ENCODE data around the gene ZWILCH. TPM values are rescaled to one million over a fixed set of nuclear protein-coding genes. Genes with fewer than 3 reads are reported as not detected.

ZWILCH gene
- total RNA-seq, 1 experiment from 2014 or later: 50.2 TPM

DNA sequence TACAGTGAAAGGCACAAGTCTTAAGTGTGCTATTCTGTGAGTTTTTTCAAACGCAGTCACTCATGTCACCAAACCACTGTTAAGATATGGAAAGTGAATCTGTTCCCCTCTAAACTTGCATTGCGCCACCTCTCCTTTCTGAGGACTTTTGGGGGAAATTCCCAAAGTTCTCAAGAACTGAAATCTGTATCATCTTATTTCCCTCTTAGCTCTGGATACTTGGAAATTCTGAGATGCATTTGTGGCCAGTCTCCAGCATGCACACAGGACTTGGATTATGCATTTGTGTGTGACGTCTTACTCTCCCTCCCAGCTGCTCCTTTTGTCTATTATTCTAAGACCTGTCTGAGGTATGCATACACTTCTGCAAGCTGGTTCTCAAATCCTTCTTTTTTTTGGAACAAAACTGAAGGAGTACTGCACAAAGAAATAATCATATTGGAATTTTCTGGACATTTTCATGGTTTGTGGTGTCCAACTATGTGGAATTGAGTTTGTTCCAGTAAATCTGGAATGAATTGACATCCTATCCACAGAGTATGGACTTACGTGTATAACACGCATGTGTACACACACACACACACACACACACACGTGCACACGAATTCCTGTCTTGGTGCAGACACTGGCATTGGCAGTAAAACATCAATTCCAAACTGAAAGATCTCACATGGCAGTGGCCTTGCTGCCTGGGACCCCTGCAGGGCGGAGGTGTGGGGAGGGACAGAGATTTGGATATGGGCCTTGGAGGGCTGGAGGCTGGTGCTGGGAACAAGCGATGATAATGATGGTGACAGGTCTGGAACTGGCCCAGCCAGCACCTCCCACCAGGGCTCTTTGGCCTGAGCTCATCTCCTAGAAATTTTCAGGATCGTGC, 68.8 kb downstream of the ZWILCH start:
- DNase-seq (ENCODE audit: low spot score) (no peak), ATAC-seq (no peak)
- Mint-ChIP-seq H3K9me3 (no peaks in the 10 kb centered on the region), H3K36me3 (no peaks in the 10 kb centered on the region), H3K27ac (no peak overlapping the region), H3K27me3 (ENCODE audit: low read depth) (no peaks in the 10 kb centered on the region), H3K4me1 (no peaks in the 10 kb centered on the region), H3K4me3 (no peak overlapping the region)
- TF ChIP-seq, protein P1, sequence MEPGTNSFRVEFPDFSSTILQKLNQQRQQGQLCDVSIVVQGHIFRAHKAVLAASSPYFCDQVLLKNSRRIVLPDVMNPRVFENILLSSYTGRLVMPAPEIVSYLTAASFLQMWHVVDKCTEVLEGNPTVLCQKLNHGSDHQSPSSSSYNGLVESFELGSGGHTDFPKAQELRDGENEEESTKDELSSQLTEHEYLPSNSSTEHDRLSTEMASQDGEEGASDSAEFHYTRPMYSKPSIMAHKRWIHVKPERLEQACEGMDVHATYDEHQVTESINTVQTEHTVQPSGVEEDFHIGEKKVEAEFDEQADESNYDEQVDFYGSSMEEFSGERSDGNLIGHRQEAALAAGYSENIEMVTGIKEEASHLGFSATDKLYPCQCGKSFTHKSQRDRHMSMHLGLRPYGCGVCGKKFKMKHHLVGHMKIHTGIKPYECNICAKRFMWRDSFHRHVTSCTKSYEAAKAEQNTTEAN (CRISPR knock-in tag; IDR thresholded peaks at IDR 0.05): no peak
- TF ChIP-seq, protein P2, sequence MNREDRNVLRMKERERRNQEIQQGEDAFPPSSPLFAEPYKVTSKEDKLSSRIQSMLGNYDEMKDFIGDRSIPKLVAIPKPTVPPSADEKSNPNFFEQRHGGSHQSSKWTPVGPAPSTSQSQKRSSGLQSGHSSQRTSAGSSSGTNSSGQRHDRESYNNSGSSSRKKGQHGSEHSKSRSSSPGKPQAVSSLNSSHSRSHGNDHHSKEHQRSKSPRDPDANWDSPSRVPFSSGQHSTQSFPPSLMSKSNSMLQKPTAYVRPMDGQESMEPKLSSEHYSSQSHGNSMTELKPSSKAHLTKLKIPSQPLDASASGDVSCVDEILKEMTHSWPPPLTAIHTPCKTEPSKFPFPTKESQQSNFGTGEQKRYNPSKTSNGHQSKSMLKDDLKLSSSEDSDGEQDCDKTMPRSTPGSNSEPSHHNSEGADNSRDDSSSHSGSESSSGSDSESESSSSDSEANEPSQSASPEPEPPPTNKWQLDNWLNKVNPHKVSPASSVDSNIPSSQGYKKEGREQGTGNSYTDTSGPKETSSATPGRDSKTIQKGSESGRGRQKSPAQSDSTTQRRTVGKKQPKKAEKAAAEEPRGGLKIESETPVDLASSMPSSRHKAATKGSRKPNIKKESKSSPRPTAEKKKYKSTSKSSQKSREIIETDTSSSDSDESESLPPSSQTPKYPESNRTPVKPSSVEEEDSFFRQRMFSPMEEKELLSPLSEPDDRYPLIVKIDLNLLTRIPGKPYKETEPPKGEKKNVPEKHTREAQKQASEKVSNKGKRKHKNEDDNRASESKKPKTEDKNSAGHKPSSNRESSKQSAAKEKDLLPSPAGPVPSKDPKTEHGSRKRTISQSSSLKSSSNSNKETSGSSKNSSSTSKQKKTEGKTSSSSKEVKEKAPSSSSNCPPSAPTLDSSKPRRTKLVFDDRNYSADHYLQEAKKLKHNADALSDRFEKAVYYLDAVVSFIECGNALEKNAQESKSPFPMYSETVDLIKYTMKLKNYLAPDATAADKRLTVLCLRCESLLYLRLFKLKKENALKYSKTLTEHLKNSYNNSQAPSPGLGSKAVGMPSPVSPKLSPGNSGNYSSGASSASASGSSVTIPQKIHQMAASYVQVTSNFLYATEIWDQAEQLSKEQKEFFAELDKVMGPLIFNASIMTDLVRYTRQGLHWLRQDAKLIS (CRISPR knock-in tag; IDR thresholded peaks at IDR 0.05; ENCODE audit: borderline replicate concordance): no peak
- no peak for TF ChIP-seq ZNF423 (CRISPR knock-in tag; IDR thresholded peaks at IDR 0.05)
- TF ChIP-seq, protein P3, sequence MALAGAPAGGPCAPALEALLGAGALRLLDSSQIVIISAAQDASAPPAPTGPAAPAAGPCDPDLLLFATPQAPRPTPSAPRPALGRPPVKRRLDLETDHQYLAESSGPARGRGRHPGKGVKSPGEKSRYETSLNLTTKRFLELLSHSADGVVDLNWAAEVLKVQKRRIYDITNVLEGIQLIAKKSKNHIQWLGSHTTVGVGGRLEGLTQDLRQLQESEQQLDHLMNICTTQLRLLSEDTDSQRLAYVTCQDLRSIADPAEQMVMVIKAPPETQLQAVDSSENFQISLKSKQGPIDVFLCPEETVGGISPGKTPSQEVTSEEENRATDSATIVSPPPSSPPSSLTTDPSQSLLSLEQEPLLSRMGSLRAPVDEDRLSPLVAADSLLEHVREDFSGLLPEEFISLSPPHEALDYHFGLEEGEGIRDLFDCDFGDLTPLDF (CRISPR knock-in tag; IDR thresholded peaks at IDR 0.05): no peak
- no peak for TF ChIP-seq NFYB (CRISPR knock-in tag; conservative IDR thresholded peaks at IDR 0.05; ENCODE audit: low read depth)
- ChIA-PET CTCF (no interaction called here), POLR2A (no interaction called here)

DNA sequence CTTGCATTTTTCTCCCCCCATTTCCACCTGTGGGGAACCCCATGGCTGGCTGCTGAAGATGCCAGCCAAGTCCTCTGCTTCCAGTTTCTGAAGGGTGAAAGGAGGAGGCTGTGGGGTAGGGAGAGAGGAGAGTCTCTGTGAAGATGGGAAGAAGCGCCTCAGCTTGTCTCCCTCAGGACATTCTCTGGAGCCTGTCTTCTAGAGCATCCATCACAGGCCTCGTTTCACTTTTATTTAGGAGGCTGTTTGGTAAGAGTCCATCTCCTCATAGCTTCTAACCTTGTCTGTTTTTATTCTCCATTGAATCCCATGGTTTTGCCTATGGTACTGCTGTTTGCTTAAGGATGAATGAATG, 69.4 kb downstream of the ZWILCH start:
- no peak for ATAC-seq
- no peak overlapping the region for H3K4me3 Mint-ChIP-seq
- no peaks in the 10 kb centered on the region for H3K9me3 Mint-ChIP-seq
- no peaks in the 10 kb centered on the region for H3K36me3 Mint-ChIP-seq
- TF ChIP-seq, protein P4, sequence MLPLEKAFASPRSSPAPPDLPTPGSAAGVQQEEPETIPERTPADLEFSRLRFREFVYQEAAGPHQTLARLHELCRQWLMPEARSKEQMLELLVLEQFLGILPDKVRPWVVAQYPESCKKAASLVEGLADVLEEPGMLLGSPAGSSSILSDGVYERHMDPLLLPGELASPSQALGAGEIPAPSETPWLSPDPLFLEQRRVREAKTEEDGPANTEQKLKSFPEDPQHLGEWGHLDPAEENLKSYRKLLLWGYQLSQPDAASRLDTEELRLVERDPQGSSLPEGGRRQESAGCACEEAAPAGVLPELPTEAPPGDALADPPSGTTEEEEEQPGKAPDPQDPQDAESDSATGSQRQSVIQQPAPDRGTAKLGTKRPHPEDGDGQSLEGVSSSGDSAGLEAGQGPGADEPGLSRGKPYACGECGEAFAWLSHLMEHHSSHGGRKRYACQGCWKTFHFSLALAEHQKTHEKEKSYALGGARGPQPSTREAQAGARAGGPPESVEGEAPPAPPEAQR (CRISPR knock-in tag; IDR thresholded peaks at IDR 0.05): no peak
- TF ChIP-seq ATF1 (CRISPR knock-in tag; IDR thresholded peaks at IDR 0.05) (no peak), KAT7 (CRISPR knock-in tag; IDR thresholded peaks at IDR 0.05; ENCODE audit: borderline replicate concordance) (no peak)
- DNase-seq (ENCODE audit: low spot score): no peak
- POLR2A ChIA-PET: no interaction called here
- H3K4me1 Mint-ChIP-seq: no peaks in the 10 kb centered on the region
- H3K27me3 Mint-ChIP-seq (ENCODE audit: low read depth): no peaks in the 10 kb centered on the region
- CTCF ChIA-PET: interaction anchor here (2.0 kb wide), 1 partner anchor 8 kb away, joined by 8 read pairs; no protein-coding TSS in a partner anchor
- H3K27ac Mint-ChIP-seq: no peak overlapping the region

DNA sequence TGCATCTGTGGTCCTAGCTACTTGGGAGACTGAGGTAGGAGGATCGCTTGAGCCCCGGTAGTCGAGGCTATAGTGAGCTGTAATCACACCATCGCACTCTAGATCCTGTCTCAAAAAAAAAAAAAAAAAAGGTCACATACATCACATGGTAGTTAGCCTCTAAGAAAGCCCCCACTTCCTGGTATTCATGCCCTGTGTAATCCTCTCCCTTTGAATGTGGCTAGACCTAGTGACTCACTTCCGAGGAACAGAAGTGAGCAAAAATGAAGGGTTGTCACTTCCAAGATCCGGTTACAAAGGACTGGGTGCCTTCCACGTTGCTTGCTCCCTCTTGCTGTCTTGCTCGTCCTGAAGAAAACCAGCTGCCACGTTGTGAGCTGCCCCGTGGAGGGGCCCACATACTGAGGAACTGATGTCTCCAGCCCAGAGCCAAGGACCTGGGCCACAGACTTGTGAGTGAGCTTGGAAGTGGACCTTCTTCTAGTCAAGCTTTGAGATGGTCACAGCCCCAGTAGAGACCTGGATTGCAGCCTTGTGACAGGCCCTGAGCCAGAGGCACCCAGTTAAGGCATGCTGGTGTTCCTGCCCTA, 73.3 kb downstream of the ZWILCH start:
- TF ChIP-seq RELA (CRISPR knock-in tag; IDR thresholded peaks at IDR 0.05; ENCODE audit: borderline replicate concordance): no peak
- TF ChIP-seq, protein P5, sequence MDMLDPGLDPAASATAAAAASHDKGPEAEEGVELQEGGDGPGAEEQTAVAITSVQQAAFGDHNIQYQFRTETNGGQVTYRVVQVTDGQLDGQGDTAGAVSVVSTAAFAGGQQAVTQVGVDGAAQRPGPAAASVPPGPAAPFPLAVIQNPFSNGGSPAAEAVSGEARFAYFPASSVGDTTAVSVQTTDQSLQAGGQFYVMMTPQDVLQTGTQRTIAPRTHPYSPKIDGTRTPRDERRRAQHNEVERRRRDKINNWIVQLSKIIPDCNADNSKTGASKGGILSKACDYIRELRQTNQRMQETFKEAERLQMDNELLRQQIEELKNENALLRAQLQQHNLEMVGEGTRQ (CRISPR knock-in tag; IDR thresholded peaks at IDR 0.05): no peak
- no peak for TF ChIP-seq OVOL2 (CRISPR knock-in tag; IDR thresholded peaks at IDR 0.05; ENCODE audit: borderline replicate concordance)
- TF ChIP-seq CREB1 (CRISPR knock-in tag; IDR thresholded peaks at IDR 0.05): no peak
- no peak for TF ChIP-seq JAZF1 (CRISPR knock-in tag; IDR thresholded peaks at IDR 0.05)
- TF ChIP-seq ZNF263 (CRISPR knock-in tag; IDR thresholded peaks at IDR 0.05; ENCODE audit: low read depth): no peak
- TF ChIP-seq, protein P6, sequence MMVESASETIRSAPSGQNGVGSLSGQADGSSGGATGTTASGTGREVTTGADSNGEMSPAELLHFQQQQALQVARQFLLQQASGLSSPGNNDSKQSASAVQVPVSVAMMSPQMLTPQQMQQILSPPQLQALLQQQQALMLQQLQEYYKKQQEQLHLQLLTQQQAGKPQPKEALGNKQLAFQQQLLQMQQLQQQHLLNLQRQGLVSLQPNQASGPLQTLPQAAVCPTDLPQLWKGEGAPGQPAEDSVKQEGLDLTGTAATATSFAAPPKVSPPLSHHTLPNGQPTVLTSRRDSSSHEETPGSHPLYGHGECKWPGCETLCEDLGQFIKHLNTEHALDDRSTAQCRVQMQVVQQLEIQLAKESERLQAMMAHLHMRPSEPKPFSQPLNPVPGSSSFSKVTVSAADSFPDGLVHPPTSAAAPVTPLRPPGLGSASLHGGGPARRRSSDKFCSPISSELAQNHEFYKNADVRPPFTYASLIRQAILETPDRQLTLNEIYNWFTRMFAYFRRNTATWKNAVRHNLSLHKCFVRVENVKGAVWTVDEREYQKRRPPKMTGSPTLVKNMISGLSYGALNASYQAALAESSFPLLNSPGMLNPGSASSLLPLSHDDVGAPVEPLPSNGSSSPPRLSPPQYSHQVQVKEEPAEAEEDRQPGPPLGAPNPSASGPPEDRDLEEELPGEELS (CRISPR knock-in tag; IDR thresholded peaks at IDR 0.05): no peak
- no peak for TF ChIP-seq TEAD4 (CRISPR knock-in tag; IDR thresholded peaks at IDR 0.05)
- H3K27me3 Mint-ChIP-seq (ENCODE audit: low read depth): 0 out of 2 replicates have a peak, but pooled peaks cover 3% of the 10 kb centered on the region
- H3K4me1 Mint-ChIP-seq: peaks cover 5% of the 10 kb centered on the region; the same call in 1 of the 2 replicates
- H3K27ac Mint-ChIP-seq: no peak overlapping the region
- no peak for ATAC-seq
- POLR2A ChIA-PET: interaction anchor here (0.6 kb wide), 1 partner anchor 393 kb away, joined by 4 read pairs; no protein-coding TSS in a partner anchor
- H3K4me3 Mint-ChIP-seq: no peak overlapping the region
- no peaks in the 10 kb centered on the region for H3K36me3 Mint-ChIP-seq
- CTCF ChIA-PET: interaction anchor here (0.9 kb wide), 1 partner anchor 12 kb away, joined by 3 read pairs; the partner anchor contains the start of gene LCTL
- no peak for DNase-seq (ENCODE audit: low spot score)
- H3K9me3 Mint-ChIP-seq: no peaks in the 10 kb centered on the region

Data from WTC11 (cell line).